ENCODE data around the gene SLC5A9. TPM values are rescaled to one million over a fixed set of nuclear protein-coding genes. Genes with fewer than 3 reads are reported as not detected.

SLC5A9 gene
- total and polyA plus RNA-seq, 10 of the 15 experiments (the other 5 are each of a cell fraction or from before 2014, with no cell fraction given) = 0.03 TPM; not detected in 9

- SMC1A ChIA-PET (ENCODE audit: uncharacterized antibody, unreplicated experiment) = interaction anchor here (4.3 kb wide), 1 partner anchor 90 kb away, joined by 27 read pairs; no protein-coding TSS in a partner anchor
- FAIRE-seq (no peak), DNase-seq (ENCODE audit: low read depth, low spot score) (no peak), ATAC-seq (no peak)
- H2AFZ ChIP-seq (ENCODE audit: control insufficient read depth, low read depth, low read length) = no peak overlapping the region
- intact Hi-C loops (cut with micrococcal nuclease; ENCODE audit: unreplicated experiment) (loop anchor here (5.0 kb wide), 1 partner anchor 203 kb away; the partner anchor contains the start of gene TRABD2B), in situ Hi-C loops (cut with MboI) (no loop called here)
- no peak for TF ChIP-seq SMAD5 (IDR thresholded peaks at IDR 0.05; ENCODE audit: low read depth)
- no peak for TF ChIP-seq RAD21 (IDR thresholded peaks at IDR 0.05; ENCODE audit: insufficient read depth, low read depth, low read length)
- TF ChIP-seq TCF12 (IDR thresholded peaks at IDR 0.05; ENCODE audit: low read depth, low read length) = no peak
- TF ChIP-seq TARDBP (IDR thresholded peaks at IDR 0.05; ENCODE audit: borderline replicate concordance) = no peak
- TF ChIP-seq RB1 (IDR thresholded peaks at IDR 0.05; ENCODE audit: borderline replicate concordance) = no peak
- TF ChIP-seq HDGF (IDR thresholded peaks at IDR 0.05) = no peak
- TF ChIP-seq DPF2 (IDR thresholded peaks at IDR 0.05) = no peak
- no peak for TF ChIP-seq ZNF207 (IDR thresholded peaks at IDR 0.05; ENCODE audit: borderline replicate concordance)
- TF ChIP-seq ZBED1 (IDR thresholded peaks at IDR 0.05; ENCODE audit: borderline replicate concordance) = no peak
- H3K27ac ChIP-seq (ENCODE audit: control insufficient read depth, insufficient read depth) = no peak overlapping the region
- RAD21 ChIA-PET (ENCODE audit: unreplicated experiment) = no interaction called here
- CTCF ChIA-PET = interaction anchor here (0.5 to 8.4 kb wide), 3 partner anchors 89 to 1158 kb away, joined by 3 to 100 read pairs (median 14); no protein-coding TSS in a partner anchor
- 3% methylated on average over 3 of the region's 3 CpGs for WGBS (ENCODE audit: insufficient coverage, insufficient replicate concordance, low lambda C conversion rate, missing lambda C conversion rate)
- H3K4me3 ChIP-seq = no peak overlapping the region
- H3K4me1 ChIP-seq (ENCODE audit: control insufficient read depth, insufficient read depth, low read length) = no peaks in the 10 kb centered on the region
- no peaks in the 10 kb centered on the region for H3K79me2 ChIP-seq (ENCODE audit: control insufficient read depth, insufficient read depth, low read length)
- no peaks in the 10 kb centered on the region for H3K36me3 ChIP-seq (ENCODE audit: control insufficient read depth in 2 of 2, insufficient read depth in 2 of 2, low read length in 1 of 2)
- no peak overlapping the region for H3K9ac ChIP-seq (ENCODE audit: control insufficient read depth, insufficient read depth, low read length)
- H3K27me3 ChIP-seq (replicated peaks in 1 of 2; ENCODE audit: control insufficient read depth in 2 of 2, insufficient read depth in 2 of 2, low read length in 1 of 2) = no peaks in the 10 kb centered on the region
- H3K9me3 ChIP-seq (replicated peaks; ENCODE audit: control insufficient read depth, insufficient read depth, low read length) = no peaks in the 10 kb centered on the region
- no peaks in the 10 kb centered on the region for H4K20me1 ChIP-seq (ENCODE audit: control insufficient read depth, insufficient read depth)
- POLR2A ChIA-PET = no interaction called here
- H3K4me2 ChIP-seq (ENCODE audit: control insufficient read depth, insufficient read depth) = no peak overlapping the region
- BruUV-seq (replicated peaks) = no TSS peak
Observed at GRCh38 chr1:48200166-48200900, 22.2 kb upstream of the SLC5A9 start.
